Activated CD4-positive, alpha-beta T cell treated with anti-CD3 and anti-CD28 coated beads for 36 hours (primary cell): Measurements from ENCODE around the gene HAUS3. TPM values are rescaled to one million over a fixed set of nuclear protein-coding genes. Genes with fewer than 3 reads are reported as not detected.

Source experiments
- ATAC-seq: fragments of 200-7000 bp; cut with Tn5 transposase; one replicate; pipeline ENCODE4 v1.10.0; 2021; ENCODE audit warnings: mild to moderate bottlenecking, moderate library complexity
- CTCF ChIA-PET: fragments of 350-600 bp; sonication (Branson Sonifier 250); formaldehyde crosslinking; loops from one replicate; lab custom pipeline; 2021; ENCODE audit warnings: antibody characterized with exemption; lab: Charles Lee
- POLR2A ChIA-PET: fragments of 350-600 bp; sonication (Branson Sonifier 250); formaldehyde crosslinking; loops from one replicate; lab custom pipeline; 2021; ENCODE audit warnings: antibody characterized with exemption, inconsistent platforms; lab: Charles Lee
- DNase-seq: peaks from one replicate; pipeline ENCODE4 v3.0.0-alpha.2; 2020
- H3K27ac Mint-ChIP-seq: one replicate; pipeline ENCODE4 v1.8.0; 2021; ENCODE audit warnings: mixed read lengths
- H3K27me3 Mint-ChIP-seq: one replicate; pipeline ENCODE4 v1.8.0; 2021; ENCODE audit warnings: mixed read lengths
- H3K36me3 Mint-ChIP-seq: one replicate; pipeline ENCODE4 v1.8.0; 2021; ENCODE audit warnings: low read depth, mixed read lengths
- H3K4me1 Mint-ChIP-seq: one replicate; pipeline ENCODE4 v1.8.0; 2021; ENCODE audit warnings: mixed read lengths
- H3K4me3 Mint-ChIP-seq: one replicate; pipeline ENCODE4 v1.8.0; 2021; ENCODE audit warnings: mild to moderate bottlenecking, moderate library complexity, mixed read lengths
- H3K9me3 Mint-ChIP-seq: one replicate; pipeline ENCODE4 v1.8.0; 2021; ENCODE audit warnings: low read depth, mixed read lengths
- intact Hi-C, 2 experiments: fragments of 100-400 bp; cut with DNase I in 1 of 2; cut with micrococcal nuclease in 1 of 2; formaldehyde crosslinking; loops; one replicate each; pipeline versions ENCODE4 v1.14.2 to v1.15.1; 2022 to 2024; cut with DNase I, micrococcal nuclease
- total RNA-seq, 2 experiments: library from RNA; stranded (reverse); gene quantifications; one replicate each; pipeline ENCODE4 v1.2.3, GENCODE V29; 2021

HAUS3 gene
- total RNA-seq, 2 experiments from 2014 or later = 14.6 to 18.6 TPM

DNA sequence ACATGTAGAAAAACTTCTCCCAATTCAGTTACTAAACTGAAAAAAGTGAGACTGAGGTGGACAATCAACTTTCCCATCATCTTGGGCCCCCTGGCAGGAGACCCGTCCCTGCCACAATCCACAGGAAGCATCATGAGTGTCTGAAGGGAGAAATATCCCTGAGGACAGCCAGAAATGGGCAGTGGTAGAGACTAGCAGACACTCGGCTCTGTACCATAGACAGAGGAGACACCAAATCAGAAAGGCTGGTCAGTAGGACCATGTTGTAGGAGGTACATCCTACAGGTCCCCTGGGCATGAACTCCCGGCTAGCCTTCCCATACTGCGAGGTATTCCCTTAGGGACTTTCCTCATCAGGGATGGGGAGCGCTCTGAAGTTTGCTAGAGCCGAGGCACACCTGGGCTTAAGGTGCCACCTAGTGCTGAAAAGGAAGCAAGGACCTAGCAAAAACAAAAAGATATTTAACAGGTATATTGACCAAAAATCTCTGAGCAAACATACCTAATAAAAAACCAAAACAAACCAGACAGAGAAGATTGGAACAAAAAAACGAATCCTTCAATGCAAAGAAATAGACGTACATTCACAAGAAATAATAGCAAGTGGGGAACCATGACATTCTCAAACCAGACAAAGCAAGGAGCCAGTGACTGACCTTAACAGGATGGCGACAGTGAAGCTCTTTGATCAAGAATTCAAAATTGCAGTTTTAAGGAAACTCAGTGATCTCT is 55.6 kb downstream of the HAUS3 start:
- Mint-ChIP-seq H3K27me3 (no peaks in the 10 kb centered on the region), H3K36me3 (peaks cover 16% of the 10 kb centered on the region), H3K4me1 (no peaks in the 10 kb centered on the region), H3K9me3 (peaks cover 13% of the 10 kb centered on the region), H3K27ac (no peak overlapping the region), H3K4me3 (no peak overlapping the region)
- CTCF ChIA-PET = interaction anchor here (0.7 kb wide), 1 partner anchor 23 kb away, joined by 3 read pairs; no protein-coding TSS in a partner anchor
- intact Hi-C loops = loop anchor here in 1 of 2 experiments (2.0 kb wide), 1 partner anchor 177 kb away; the partner anchor contains the start of gene NELFA
- DNase-seq (no peak), ATAC-seq (no peak)
- POLR2A ChIA-PET = no interaction called here

DNA sequence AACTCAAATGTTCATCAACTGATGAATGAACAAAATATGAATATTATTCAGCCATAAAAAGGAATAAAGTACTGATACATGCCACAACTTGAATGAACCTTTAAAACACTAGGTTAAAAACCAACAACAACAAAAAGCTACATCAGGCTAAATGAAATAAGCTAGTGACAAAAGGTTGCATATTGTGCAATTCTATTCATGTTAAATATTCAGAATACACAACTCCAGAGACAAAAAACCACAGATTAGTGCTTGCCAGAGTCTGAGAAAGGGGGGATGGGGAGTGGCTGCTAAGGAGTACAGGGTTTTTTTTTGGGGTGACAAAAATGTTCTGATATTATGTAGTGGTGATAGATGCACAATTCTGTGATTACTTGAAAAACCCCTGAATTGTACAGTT is 58.5 kb downstream of the HAUS3 start:
- Mint-ChIP-seq H3K27me3 (no peaks in the 10 kb centered on the region), H3K27ac (no peak overlapping the region), H3K36me3 (peaks cover 16% of the 10 kb centered on the region), H3K4me3 (no peak overlapping the region), H3K9me3 (peaks cover 11% of the 10 kb centered on the region), H3K4me1 (no peaks in the 10 kb centered on the region)
- POLR2A ChIA-PET = interaction anchor here (0.7 kb wide), 1 partner anchor 85 kb away, joined by 3 read pairs; no protein-coding TSS in a partner anchor
- intact Hi-C loops = no loop called here
- no peak for DNase-seq
- CTCF ChIA-PET = interaction anchor here (0.6 kb wide), 1 partner anchor 33 kb away, joined by 4 read pairs; no protein-coding TSS in a partner anchor
- no peak for ATAC-seq

DNA sequence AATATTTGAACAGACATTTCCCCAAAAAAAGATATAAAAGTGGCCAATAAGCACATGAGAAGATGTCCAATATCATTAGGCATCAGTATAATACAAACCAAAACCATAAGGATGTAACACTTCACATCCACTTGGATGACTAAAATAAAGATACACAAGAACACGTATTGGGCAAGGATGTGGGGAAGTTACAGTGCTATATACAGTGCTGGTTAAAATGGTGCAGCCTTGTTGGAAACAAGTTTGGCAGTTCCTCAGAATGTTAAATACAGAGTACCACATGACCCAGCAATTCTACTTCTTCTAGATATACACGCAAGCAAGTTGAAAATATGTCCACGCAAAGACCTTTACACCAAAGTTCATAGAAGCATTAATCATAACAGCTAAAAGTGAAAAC is 58.9 kb downstream of the HAUS3 start:
- ChIA-PET CTCF (interaction anchor here (0.6 kb wide), 1 partner anchor 33 kb away, joined by 4 read pairs; no protein-coding TSS in a partner anchor), POLR2A (interaction anchor here (0.7 kb wide), 1 partner anchor 85 kb away, joined by 3 read pairs; no protein-coding TSS in a partner anchor)
- no peak for DNase-seq
- no peak for ATAC-seq
- intact Hi-C loops = no loop called here
- no peak overlapping the region for H3K4me3 Mint-ChIP-seq
- peaks cover 11% of the 10 kb centered on the region for H3K9me3 Mint-ChIP-seq
- H3K27ac Mint-ChIP-seq = no peak overlapping the region
- no peaks in the 10 kb centered on the region for H3K27me3 Mint-ChIP-seq
- no peaks in the 10 kb centered on the region for H3K4me1 Mint-ChIP-seq
- H3K36me3 Mint-ChIP-seq = peaks cover 15% of the 10 kb centered on the region

GRCh38 chr4:2180410-2180809 is 61.5 kb downstream of the HAUS3 start:
- Mint-ChIP-seq H3K9me3 (peaks cover 3% of the 10 kb centered on the region), H3K36me3 (peaks cover 6% of the 10 kb centered on the region), H3K27me3 (no peaks in the 10 kb centered on the region), H3K4me3 (no peak overlapping the region), H3K27ac (no peak overlapping the region), H3K4me1 (no peaks in the 10 kb centered on the region)
- CTCF ChIA-PET = interaction anchor here (1.0 kb wide), 1 partner anchor 40 kb away, joined by 3 read pairs; no protein-coding TSS in a partner anchor
- intact Hi-C loops = no loop called here
- ATAC-seq (no peak), DNase-seq (no peak)
- POLR2A ChIA-PET = no interaction called here

- intact Hi-C loops = no loop called here
- Mint-ChIP-seq H3K27me3 (no peaks in the 10 kb centered on the region), H3K9me3 (peaks cover 3% of the 10 kb centered on the region), H3K4me3 (no peak overlapping the region), H3K36me3 (peaks cover 6% of the 10 kb centered on the region), H3K4me1 (no peaks in the 10 kb centered on the region), H3K27ac (no peak overlapping the region)
- no peak for DNase-seq
- no peak for ATAC-seq
- POLR2A ChIA-PET = no interaction called here
- CTCF ChIA-PET = no interaction called here
Observed at GRCh38 chr4:2179717-2180116, 62.2 kb downstream of the HAUS3 start.

GRCh38 chr4:2178986-2179385 is 62.9 kb downstream of the HAUS3 start:
- POLR2A ChIA-PET = no interaction called here
- intact Hi-C loops = no loop called here

More at GRCh38 chr4:2178986-2179385, 62.9 kb downstream of the HAUS3 start:
- H3K27ac Mint-ChIP-seq = no peak overlapping the region
- no peaks in the 10 kb centered on the region for H3K4me1 Mint-ChIP-seq
- H3K36me3 Mint-ChIP-seq = peaks cover 6% of the 10 kb centered on the region
- no peaks in the 10 kb centered on the region for H3K27me3 Mint-ChIP-seq
- CTCF ChIA-PET = no interaction called here
- H3K9me3 Mint-ChIP-seq = peaks cover 3% of the 10 kb centered on the region
- DNase-seq (no peak), ATAC-seq (no peak)
- H3K4me3 Mint-ChIP-seq = no peak overlapping the region

Other genes with a start within 250 kb of the HAUS3 start
- 10 to 100 TPM; 41.6 to 48.3 TPM for gene NELFA, start 233.1 kb downstream of the HAUS3 start, total RNA-seq
- under 1 TPM; 0.39 to 0.55 TPM for gene NAT8L, start 182.8 kb downstream of the HAUS3 start, total RNA-seq
- 1 to 10 TPM; 2.3 to 3.2 TPM for gene POLN, start within 50 bp of the HAUS3 start, total RNA-seq
- 1 to 10 TPM; 1.6 to 2.3 TPM for gene MXD4, start 20.0 kb upstream of the HAUS3 start, total RNA-seq
- 1 to 10 TPM; 8.7 to 9.3 TPM for gene ZFYVE28, start 176.5 kb upstream of the HAUS3 start, total RNA-seq
- under 1 TPM in 1 of 2 experiments, not detected in 1; 0.05 TPM for gene CFAP99, start 176.8 kb upstream of the HAUS3 start, total RNA-seq
- 10 to 100 TPM; 87.5 to 94.1 TPM for gene RNF4, start 227.0 kb upstream of the HAUS3 start, total RNA-seq